Muscle of leg (tissue), 11 donors: ENCODE measurements around the gene GSE1. TPM values are rescaled to one million over a fixed set of nuclear protein-coding genes. Genes with fewer than 3 reads are reported as not detected.
A peak's percentile ranks its signal among the peaks of the same experiment; 100 is the strongest.

Experiments
- DNase-seq: peaks from one replicate; pipeline ENCODE4 v3.0.0; 2013
- H3K27ac ChIP-seq: one replicate; pipeline ENCODE4 v1.5.1; 2013; ENCODE audit warnings: mild to moderate bottlenecking, low read length, control low read depth
- H3K27me3 ChIP-seq: one replicate; pipeline ENCODE4 v1.6.1; 2013; ENCODE audit warnings: low read length; ENCODE audit not compliant: control insufficient read depth, insufficient read depth
- H3K36me3 ChIP-seq: one replicate; pipeline ENCODE4 v1.6.1; 2013; ENCODE audit warnings: low read length; ENCODE audit not compliant: control insufficient read depth, insufficient read depth
- H3K4me1 ChIP-seq: one replicate; pipeline ENCODE4 v1.6.1; 2013; ENCODE audit warnings: low read length; ENCODE audit not compliant: control insufficient read depth, insufficient read depth
- H3K4me3 ChIP-seq: one replicate; pipeline ENCODE4 v1.5.1; 2013; ENCODE audit warnings: low read length, control low read depth
- H3K9me3 ChIP-seq: replicated peaks from 2 replicates; pipeline ENCODE4 v1.6.1; 2013; ENCODE audit warnings: low read depth, low read length; ENCODE audit not compliant: control insufficient read depth
- WGBS: methylation state at CpG from one replicate; pipeline ENCODE4 v1.1.5; 2013; ENCODE audit warnings: missing lambda C conversion rate; ENCODE audit not compliant: insufficient coverage; 5-methylcytosine and 5-hydroxymethylcytosine counted together
- polyA plus RNA-seq, 8 donors: library from polyadenylated mRNA; unstranded; fragments of 120-200 nt; gene quantifications; one replicate each; pipeline versions ENCODE4 v1.2.1 to v1.2.3, GENCODE V29; 2013; ENCODE audit warnings: inconsistent platforms in 1 of 8, low replicate concordance in 1 of 8; ENCODE audit not compliant: insufficient read length in 8 of 8, insufficient read depth in 1 of 8
- total RNA-seq: library from RNA; stranded (reverse); fragments of 120-200 nt; gene quantifications from one replicate; pipeline ENCODE4 v1.2.4, GENCODE V29; 2013

GSE1 gene
- total and polyA plus RNA-seq, 9 donors, result 32.4 to 67.4 (median 47.3) TPM

DNA sequence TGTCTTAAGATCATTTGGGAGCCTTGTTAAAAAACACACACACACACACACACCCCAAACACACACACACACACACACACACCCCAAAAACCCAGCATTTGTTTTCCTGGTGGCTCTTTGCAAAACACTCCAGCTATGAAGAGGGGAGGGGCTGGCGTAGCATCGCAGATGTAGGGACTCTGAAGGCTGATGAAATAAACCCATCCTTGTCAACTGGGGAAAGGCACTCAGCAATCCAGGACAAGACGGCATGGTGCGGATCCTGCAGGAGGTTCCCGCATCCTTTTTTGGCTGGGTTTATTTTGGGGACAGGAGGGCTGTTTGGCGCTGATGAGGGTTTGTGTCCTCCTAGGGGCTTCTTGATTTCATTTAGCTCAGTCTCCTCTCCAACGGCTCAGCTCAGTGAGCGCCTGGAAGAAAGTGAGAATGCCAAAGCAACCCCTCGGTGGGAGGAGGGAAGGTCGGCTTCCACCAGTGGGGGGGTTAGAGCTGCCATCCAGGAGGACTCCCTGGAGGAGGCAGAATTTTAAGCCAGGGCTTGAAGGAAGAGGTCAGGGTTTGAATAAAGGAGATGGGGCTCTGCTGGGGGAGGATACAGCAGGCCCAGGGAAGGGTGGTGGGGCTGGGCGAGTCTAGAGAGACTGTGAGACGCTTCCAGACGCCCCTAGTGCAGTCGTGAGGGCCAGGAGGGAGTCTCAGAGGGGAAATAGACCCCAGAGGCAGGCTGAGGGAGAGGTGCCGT, 12.4 kb upstream of the GSE1 start:
- H3K9me3 ChIP-seq, result no peaks in the 10 kb centered on the region
- no peaks in the 10 kb centered on the region for H3K27me3 ChIP-seq
- peaks cover 46% of the 10 kb centered on the region for H3K4me1 ChIP-seq
- no peaks in the 10 kb centered on the region for H3K36me3 ChIP-seq
- no peak for DNase-seq
- no peak overlapping the region for H3K4me3 ChIP-seq
- WGBS, result 63% methylated on average over 10 of the region's 15 CpGs
- no peak overlapping the region for H3K27ac ChIP-seq

DNA sequence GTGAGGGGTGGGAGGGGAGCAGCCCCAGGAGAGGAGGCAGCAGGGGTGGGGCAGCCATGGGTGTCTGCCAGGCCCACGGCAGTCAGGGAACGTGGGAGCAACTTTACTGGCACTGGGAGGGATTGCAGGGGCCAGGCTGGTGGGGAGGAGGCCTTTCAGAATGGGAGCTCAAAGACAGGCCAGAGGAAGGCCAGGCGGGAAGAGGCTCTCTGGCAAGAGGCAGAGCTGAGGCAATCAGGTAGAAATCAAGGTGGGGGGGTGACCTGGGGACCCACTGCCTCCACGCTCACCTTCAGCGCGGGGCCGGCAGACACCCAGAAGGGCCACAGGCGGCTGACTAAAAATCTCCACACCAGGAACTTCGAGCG, 11.9 kb upstream of the GSE1 start:
- Histone ChIP-seq H3K4me3 (no peak overlapping the region), H3K27me3 (no peaks in the 10 kb centered on the region), H3K4me1 (peaks cover 47% of the 10 kb centered on the region), H3K9me3 (no peaks in the 10 kb centered on the region), H3K36me3 (no peaks in the 10 kb centered on the region), H3K27ac (no peak overlapping the region)
- no peak for DNase-seq
- 38% methylated on average over 3 of the region's 10 CpGs for WGBS

DNA sequence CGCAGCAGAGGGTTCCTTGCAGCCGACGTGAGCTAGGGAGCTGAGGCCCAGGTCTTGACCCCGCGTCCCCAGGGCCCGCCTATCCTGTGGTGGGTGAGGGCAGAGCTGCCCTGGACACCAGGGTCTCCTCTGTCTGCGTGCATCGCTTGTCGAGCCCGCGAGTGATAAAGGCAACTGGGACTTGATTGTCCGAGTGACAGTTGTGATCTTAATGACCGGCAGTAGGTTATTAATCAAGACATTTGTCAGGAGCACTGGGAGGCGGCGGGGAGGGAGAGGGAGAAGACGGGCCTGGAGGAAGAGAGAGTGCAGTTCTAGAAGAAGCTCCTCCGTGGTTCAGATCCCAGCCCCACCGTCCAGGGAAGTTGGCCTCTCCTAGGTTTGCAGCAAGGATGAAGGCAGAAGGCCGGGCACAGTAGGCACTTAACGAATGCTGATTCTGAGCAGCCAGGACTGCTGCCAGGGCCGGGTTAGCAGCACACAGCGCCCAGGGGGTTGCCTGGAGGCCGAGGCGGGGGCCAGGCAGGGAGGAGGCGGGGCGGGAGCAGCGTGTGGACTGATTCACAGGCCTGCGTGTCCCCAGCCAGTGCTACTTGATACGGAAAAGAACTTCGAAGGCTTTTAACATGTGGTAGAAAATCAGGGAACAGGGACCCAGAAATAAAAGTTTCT, 11.3 kb upstream of the GSE1 start:
- peaks cover 52% of the 10 kb centered on the region for H3K4me1 ChIP-seq
- H3K27me3 ChIP-seq, result no peaks in the 10 kb centered on the region
- H3K9me3 ChIP-seq, result no peaks in the 10 kb centered on the region
- peak; percentile 53 for DNase-seq
- WGBS, result 45% methylated on average over 22 of the region's 30 CpGs
- peak overlapping the region; percentile 13 for H3K27ac ChIP-seq
- H3K36me3 ChIP-seq, result no peaks in the 10 kb centered on the region
- no peak overlapping the region for H3K4me3 ChIP-seq

- DNase-seq, result peak; percentile 58
- Histone ChIP-seq H3K27me3 (no peaks in the 10 kb centered on the region), H3K4me1 (peaks cover 59% of the 10 kb centered on the region), H3K36me3 (no peaks in the 10 kb centered on the region), H3K4me3 (no peak overlapping the region), H3K9me3 (no peaks in the 10 kb centered on the region), H3K27ac (peak overlapping the region; percentile 48)
- 69% methylated on average over 17 of the region's 24 CpGs for WGBS
These were observed 10.5 kb upstream of the GSE1 start for GRCh38 chr16:85602402-85603202.

GRCh38 chr16:85603203-85603755, 9.8 kb upstream of the GSE1 start:
- peak; percentile 27 for DNase-seq
- Histone ChIP-seq H3K4me1 (peaks cover 60% of the 10 kb centered on the region), H3K4me3 (no peak overlapping the region), H3K36me3 (no peaks in the 10 kb centered on the region), H3K27ac (peak overlapping the region; percentile 48), H3K9me3 (no peaks in the 10 kb centered on the region), H3K27me3 (no peaks in the 10 kb centered on the region)
- WGBS, result 81% methylated on average over 6 of the region's 12 CpGs

DNA sequence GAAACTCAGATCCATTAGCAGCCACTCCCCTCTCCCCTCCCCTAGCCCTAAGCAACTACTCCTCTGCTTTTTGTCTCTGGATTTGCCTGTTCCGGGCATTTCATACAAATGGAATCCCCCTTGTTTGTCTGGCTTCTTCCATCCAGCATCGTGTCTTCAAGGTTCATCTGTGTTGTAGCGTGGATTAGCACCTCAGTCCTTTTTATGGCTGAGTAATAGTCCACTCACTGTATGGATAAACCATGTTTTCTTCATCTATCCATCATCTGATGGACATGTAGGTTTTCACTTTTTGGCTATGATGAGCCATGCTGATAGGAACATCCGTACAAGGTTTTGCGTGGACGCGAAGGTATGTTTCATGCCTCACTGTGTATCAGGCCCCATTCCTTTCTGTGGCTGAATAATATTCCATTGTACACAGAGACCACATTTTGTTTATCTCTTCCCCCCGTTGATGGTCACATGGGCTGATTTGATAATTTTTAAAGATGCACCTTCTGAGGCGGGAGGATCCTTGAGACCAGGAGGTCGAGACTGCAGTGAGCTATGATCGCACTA, 8.9 kb upstream of the GSE1 start:
- no peaks in the 10 kb centered on the region for H3K27me3 ChIP-seq
- peaks cover 59% of the 10 kb centered on the region for H3K4me1 ChIP-seq
- H3K27ac ChIP-seq, result no peak overlapping the region
- no peaks in the 10 kb centered on the region for H3K36me3 ChIP-seq
- no peaks in the 10 kb centered on the region for H3K9me3 ChIP-seq
- H3K4me3 ChIP-seq, result no peak overlapping the region
- WGBS, result 90% methylated on average over 2 of the region's 11 CpGs
- no peak for DNase-seq

DNA sequence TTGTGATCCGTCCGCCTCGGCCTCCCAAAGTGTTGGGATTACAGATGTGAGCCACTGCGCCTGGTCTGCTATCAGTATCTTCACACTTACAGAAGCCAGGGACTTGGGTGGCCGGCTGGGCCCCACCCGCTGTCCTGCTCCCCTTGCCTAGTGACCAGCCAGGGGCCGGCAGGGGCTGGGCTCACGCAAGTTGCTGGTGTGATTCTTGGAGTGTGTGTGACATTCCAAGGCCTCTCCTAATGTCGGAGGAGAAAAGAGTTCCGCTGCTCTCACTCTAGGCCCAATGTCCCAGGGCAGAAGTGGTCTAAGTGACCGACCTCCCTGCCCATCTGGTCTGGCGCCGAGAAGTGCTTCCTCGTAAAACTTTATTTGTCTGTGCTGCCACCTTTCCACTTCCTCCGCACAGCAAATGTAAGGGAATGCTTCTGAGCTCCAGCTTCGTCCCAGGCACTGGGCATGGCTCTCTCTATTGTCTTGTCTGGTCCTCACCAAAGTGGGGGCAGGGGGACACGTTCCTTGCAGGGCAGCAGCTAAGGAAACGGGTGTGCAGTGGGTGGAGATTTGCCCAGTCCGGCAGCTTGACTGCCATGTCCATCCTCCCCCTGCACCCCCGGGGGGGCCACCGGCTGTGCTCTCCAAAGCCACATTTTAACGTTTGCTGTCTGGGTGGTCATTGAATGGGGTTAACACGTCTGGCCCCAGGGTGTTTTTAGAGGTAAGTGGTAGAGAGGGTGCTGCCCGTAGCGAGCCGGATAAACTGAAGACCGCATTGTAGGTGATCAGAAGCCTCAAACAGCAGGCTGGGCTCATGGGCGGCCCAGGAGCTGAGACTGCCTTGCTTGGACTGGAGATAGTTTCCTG, 7.8 kb upstream of the GSE1 start:
- no peaks in the 10 kb centered on the region for H3K36me3 ChIP-seq
- H3K4me1 ChIP-seq, result peaks cover 55% of the 10 kb centered on the region
- WGBS, result 73% methylated on average over 17 of the region's 28 CpGs
- H3K9me3 ChIP-seq, result no peaks in the 10 kb centered on the region
- no peak for DNase-seq
- no peak overlapping the region for H3K27ac ChIP-seq
- no peak overlapping the region for H3K4me3 ChIP-seq
- no peaks in the 10 kb centered on the region for H3K27me3 ChIP-seq

GRCh38 chr16:85605912-85606841, 6.9 kb upstream of the GSE1 start:
- 84% methylated on average over 13 of the region's 22 CpGs for WGBS
- H3K27me3 ChIP-seq, result no peaks in the 10 kb centered on the region
- no peak overlapping the region for H3K4me3 ChIP-seq
- H3K9me3 ChIP-seq, result no peaks in the 10 kb centered on the region
- H3K27ac ChIP-seq, result no peak overlapping the region
- no peaks in the 10 kb centered on the region for H3K36me3 ChIP-seq
- peaks cover 53% of the 10 kb centered on the region for H3K4me1 ChIP-seq
- DNase-seq, result no peak
